ENCODE data around the gene PREPL. TPM values are rescaled to one million over a fixed set of nuclear protein-coding genes. Genes with fewer than 3 reads are reported as not detected.
"Not testable (repeated sequence)": the region's sequence is repeated elsewhere in the genome, so short reads cannot be mapped to it uniquely, and the experiment has no call there.

The PREPL gene
- total RNA-seq (10 to 100 TPM; 49.8 to 60.3 TPM), polyA plus RNA-seq (10 to 100 TPM; 17.2 to 32.4 TPM)
- long read RNA-seq, donor 1, full-length matches to known transcripts, result 10 of 27 reads
- long read RNA-seq, donor 1, partial matches to known transcripts, result 2 of 27 reads
- long read RNA-seq, donor 1, other reads (novel, unspliced or antisense), result 15 of 27 reads
- long read RNA-seq, donor 2, full-length matches to known transcripts, result 5 of 13 reads
- long read RNA-seq, donor 2, partial matches to known transcripts, result 3 of 13 reads
- long read RNA-seq, donor 2, other reads (novel, unspliced or antisense), result 5 of 13 reads

- Histone ChIP-seq H3K36me3 (ENCODE audit: control insufficient read depth in 1 of 2, insufficient read depth in 2 of 2, low read length in 1 of 2) (no peaks in the 10 kb centered on the region), H3K4me3 (ENCODE audit: low read length in 2 of 2) (peak within 1 kb of the TSS; percentile 82 to 90), H3K9me3 (ENCODE audit: control insufficient read depth, low read length) (no peaks in the 10 kb centered on the region), H3K27ac (ENCODE audit: low read depth in 1 of 2, low read length in 2 of 2) (peak within 1 kb of the TSS; percentile 85 to 87), H3K4me1 (ENCODE audit: control insufficient read depth in 1 of 2, insufficient read depth in 2 of 2, low read length in 2 of 2) (peaks cover 0 to 2% of the 10 kb centered on the region in 2 donors), H3K27me3 (ENCODE audit: control insufficient read depth in 1 of 2, insufficient read depth in 2 of 2, low read length in 1 of 2) (no peaks in the 10 kb centered on the region)
- ATAC-seq (ENCODE audit: low FRiP score) (peak; percentile 99), DNase-seq (peak; percentile 99)
- 0% methylated on average over 54 to 57 of the region's 57 CpGs for WGBS, 2 donors
- intact Hi-C loops (cut with DNase I), result loop anchor here in 1 of 2 donors (1.0 to 5.0 kb wide), 2 partner anchors 34 to 193 kb away; partner anchors contain the start of gene PPM1B
Measured at GRCh38 chr2:44361330-44362206, at the start of gene PREPL, which contains the start of gene CAMKMT. PREPL (minus strand) TSS chr2:44361494; CDS start chr2:44346342, 15,152 bp downstream. CAMKMT (plus strand) TSS chr2:44361947.

- H3K9me3 ChIP-seq (ENCODE audit: control insufficient read depth, low read length), result no peaks in the 10 kb centered on the region
- H3K27ac ChIP-seq (ENCODE audit: low read depth in 1 of 2, low read length in 2 of 2), result no peak overlapping the region
- H3K4me3 ChIP-seq (ENCODE audit: low read length in 2 of 2), result peak overlapping the region; percentile 1 to 41
- DNase-seq, result no peak
- no peak for ATAC-seq (ENCODE audit: low FRiP score)
- 17 to 32% methylated on average over 6 of the region's 6 CpGs for WGBS, 2 donors
- no peaks in the 10 kb centered on the region for H3K36me3 ChIP-seq (ENCODE audit: control insufficient read depth in 1 of 2, insufficient read depth in 2 of 2, low read length in 1 of 2)
- no peaks in the 10 kb centered on the region for H3K4me1 ChIP-seq (ENCODE audit: control insufficient read depth in 1 of 2, insufficient read depth in 2 of 2, low read length in 2 of 2)
- no peaks in the 10 kb centered on the region for H3K27me3 ChIP-seq (ENCODE audit: control insufficient read depth in 1 of 2, insufficient read depth in 2 of 2, low read length in 1 of 2)
- intact Hi-C loops (cut with DNase I), result loop anchor here (10.0 kb wide), 1 partner anchor 556 kb away; no protein-coding TSS in a partner anchor
Measured at GRCh38 chr2:44398243-44398897, 37.1 kb upstream of the PREPL start.

- peak overlapping the region; percentile 1 to 41 for H3K4me3 ChIP-seq (ENCODE audit: low read length in 2 of 2)
- H3K27me3 ChIP-seq (ENCODE audit: control insufficient read depth in 1 of 2, insufficient read depth in 2 of 2, low read length in 1 of 2), result no peaks in the 10 kb centered on the region
- WGBS, 2 donors, result 22% methylated on average over 7 of the region's 7 CpGs
- no peaks in the 10 kb centered on the region for H3K9me3 ChIP-seq (ENCODE audit: control insufficient read depth, low read length)
- H3K27ac ChIP-seq (ENCODE audit: low read depth in 1 of 2, low read length in 2 of 2), result no peak overlapping the region
- H3K4me1 ChIP-seq (ENCODE audit: control insufficient read depth in 1 of 2, insufficient read depth in 2 of 2, low read length in 2 of 2), result no peaks in the 10 kb centered on the region
- DNase-seq, result no peak
- intact Hi-C loops (cut with DNase I), result loop anchor here (10.0 kb wide), 1 partner anchor 557 kb away; no protein-coding TSS in a partner anchor
- no peaks in the 10 kb centered on the region for H3K36me3 ChIP-seq (ENCODE audit: control insufficient read depth in 1 of 2, insufficient read depth in 2 of 2, low read length in 1 of 2)
- no peak for ATAC-seq (ENCODE audit: low FRiP score)
Measured at GRCh38 chr2:44397447-44398175, 36.3 kb upstream of the PREPL start.

GRCh38 chr2:44392338-44392943, 31.1 kb upstream of the PREPL start:
- DNase-seq (peak in 1 of 2 donors; percentile 54), ATAC-seq (ENCODE audit: low FRiP score) (no peak)
- intact Hi-C loops (cut with DNase I), result loop anchor here (10.0 kb wide), 1 partner anchor 562 kb away; no protein-coding TSS in a partner anchor
- H3K4me3 ChIP-seq (ENCODE audit: low read length in 2 of 2), result no peak overlapping the region
- H3K27ac ChIP-seq (ENCODE audit: low read depth in 1 of 2, low read length in 2 of 2), result no peak overlapping the region
- WGBS, 2 donors, result 59 to 65% methylated on average over 3 of the region's 3 CpGs
- H3K27me3 ChIP-seq (ENCODE audit: control insufficient read depth in 1 of 2, insufficient read depth in 2 of 2, low read length in 1 of 2), result no peaks in the 10 kb centered on the region
- H3K9me3 ChIP-seq (ENCODE audit: control insufficient read depth, low read length), result no peaks in the 10 kb centered on the region
- H3K36me3 ChIP-seq (ENCODE audit: control insufficient read depth in 1 of 2, insufficient read depth in 2 of 2, low read length in 1 of 2), result no peaks in the 10 kb centered on the region
- H3K4me1 ChIP-seq (ENCODE audit: control insufficient read depth in 1 of 2, insufficient read depth in 2 of 2, low read length in 2 of 2), result no peaks in the 10 kb centered on the region

- Histone ChIP-seq H3K9me3 (ENCODE audit: control insufficient read depth, low read length) (no peaks in the 10 kb centered on the region), H3K4me3 (ENCODE audit: low read length in 2 of 2) (no peak overlapping the region), H3K36me3 (ENCODE audit: control insufficient read depth in 1 of 2, insufficient read depth in 2 of 2, low read length in 1 of 2) (no peaks in the 10 kb centered on the region), H3K27me3 (ENCODE audit: control insufficient read depth in 1 of 2, insufficient read depth in 2 of 2, low read length in 1 of 2) (no peaks in the 10 kb centered on the region), H3K4me1 (ENCODE audit: control insufficient read depth in 1 of 2, insufficient read depth in 2 of 2, low read length in 2 of 2) (no peaks in the 10 kb centered on the region), H3K27ac (ENCODE audit: low read depth in 1 of 2, low read length in 2 of 2) (no peak overlapping the region)
- DNase-seq (no peak), ATAC-seq (ENCODE audit: low FRiP score) (no peak)
- 85 to 96% methylated on average over 1 of the region's 1 CpG for WGBS, 2 donors
- intact Hi-C loops (cut with DNase I), result loop anchor here (10.0 kb wide), 1 partner anchor 565 kb away; no protein-coding TSS in a partner anchor
Measured at GRCh38 chr2:44389895-44390294, 28.6 kb upstream of the PREPL start.

- H3K27me3 ChIP-seq (ENCODE audit: control insufficient read depth in 1 of 2, insufficient read depth in 2 of 2, low read length in 1 of 2), result no peaks in the 10 kb centered on the region
- H3K36me3 ChIP-seq (ENCODE audit: control insufficient read depth in 1 of 2, insufficient read depth in 2 of 2, low read length in 1 of 2), result no peaks in the 10 kb centered on the region
- DNase-seq, result no peak
- no peak overlapping the region for H3K4me3 ChIP-seq (ENCODE audit: low read length in 2 of 2)
- no peak overlapping the region for H3K27ac ChIP-seq (ENCODE audit: low read depth in 1 of 2, low read length in 2 of 2)
- WGBS, 2 donors, result 63 to 86% methylated on average over 4 of the region's 4 CpGs
- H3K9me3 ChIP-seq (ENCODE audit: control insufficient read depth, low read length), result no peaks in the 10 kb centered on the region
- ATAC-seq (ENCODE audit: low FRiP score), result no peak
- H3K4me1 ChIP-seq (ENCODE audit: control insufficient read depth in 1 of 2, insufficient read depth in 2 of 2, low read length in 2 of 2), result no peaks in the 10 kb centered on the region
- intact Hi-C loops (cut with DNase I), result no loop called here
Measured at GRCh38 chr2:44388877-44389276, 27.6 kb upstream of the PREPL start.

- H3K36me3 ChIP-seq (ENCODE audit: control insufficient read depth in 1 of 2, insufficient read depth in 2 of 2, low read length in 1 of 2); H3K9me3 ChIP-seq (ENCODE audit: control insufficient read depth, low read length); H3K27me3 ChIP-seq (ENCODE audit: control insufficient read depth in 1 of 2, insufficient read depth in 2 of 2, low read length in 1 of 2); DNase-seq; H3K27ac ChIP-seq (ENCODE audit: low read depth in 1 of 2, low read length in 2 of 2); intact Hi-C loops (cut with DNase I); H3K4me3 ChIP-seq (ENCODE audit: low read length in 2 of 2); ATAC-seq (ENCODE audit: low FRiP score); H3K4me1 ChIP-seq (ENCODE audit: control insufficient read depth in 1 of 2, insufficient read depth in 2 of 2, low read length in 2 of 2): not testable (repeated sequence)
- WGBS, 2 donors, result 90 to 91% methylated on average over 2 of the region's 2 CpGs
Measured at GRCh38 chr2:44385226-44385625, 23.9 kb upstream of the PREPL start.

Measured in aorta (tissue), 5 donors.